HepG2 (cell line): ENCODE results near the gene MAN2A2. TPM values are rescaled to one million over a fixed set of nuclear protein-coding genes. Genes with fewer than 3 reads are reported as not detected.
A peak's percentile ranks its signal among the peaks of the same experiment; 100 is the strongest.

Experiments used
- CCAR2 ChIP-seq: fragments of 200-400 bp; formaldehyde crosslinking; optimal IDR thresholded peaks from 2 replicates; pipeline ENCODE3; 2018; ENCODE audit warnings: low read depth, mild to moderate bottlenecking, low read length, moderate library complexity
- DPF2 ChIP-seq: sonication (generic); formaldehyde crosslinking; IDR thresholded peaks from 2 replicates; pipeline ENCODE4 v1.4.0; 2020; ENCODE audit warnings: mild to moderate bottlenecking, low read depth, missing genetic modification reagents, borderline replicate concordance
- HES4 ChIP-seq: sonication (generic); formaldehyde crosslinking; IDR thresholded peaks from 2 replicates; pipeline ENCODE4 v1.9.0; 2021; ENCODE audit warnings: mild to moderate bottlenecking, missing genetic modification reagents, borderline replicate concordance
- HMG20A ChIP-seq: IDR thresholded peaks from 2 replicates; pipeline ENCODE4 v1.6.1; 2016; ENCODE audit warnings: borderline replicate concordance
- KAT7 ChIP-seq: IDR thresholded peaks from 2 replicates; pipeline ENCODE4 v1.6.1; 2018; ENCODE audit warnings: borderline replicate concordance, missing compliant biosample characterization
- MXI1 ChIP-seq: IDR thresholded peaks from 3 replicates; pipeline ENCODE4 v1.6.1; 2012; ENCODE audit warnings: low read depth, low read length, inconsistent platforms, borderline replicate concordance
- TBX3 ChIP-seq: fragments of 450-650 bp; IDR thresholded peaks from 2 replicates; pipeline ENCODE4 v1.6.1; 2017; ENCODE audit warnings: antibody characterized with exemption, mild to moderate bottlenecking, inconsistent platforms, borderline replicate concordance
- ZNF446 ChIP-seq: sonication (generic); formaldehyde crosslinking; IDR thresholded peaks from 2 replicates; pipeline ENCODE4 v1.5.0; 2020; ENCODE audit warnings: mild to moderate bottlenecking, missing genetic modification reagents
- ZNF615 ChIP-seq: sonication (generic); formaldehyde crosslinking; IDR thresholded peaks from 2 replicates; pipeline ENCODE4 v1.5.0; 2020; ENCODE audit warnings: mild to moderate bottlenecking, missing genetic modification reagents, borderline replicate concordance
- ZNF75D ChIP-seq: sonication (generic); formaldehyde crosslinking; IDR thresholded peaks from 2 replicates; pipeline ENCODE4 v1.8.1; 2023; ENCODE audit warnings: missing genetic modification reagents, mild to moderate bottlenecking, borderline replicate concordance
- ZNF816 ChIP-seq: sonication (generic); formaldehyde crosslinking; IDR thresholded peaks from 2 replicates; pipeline ENCODE4 v1.8.0; 2022; ENCODE audit warnings: missing genetic modification reagents, mild to moderate bottlenecking, borderline replicate concordance
- polyA plus RNA-seq, 8 experiments: library from polyadenylated mRNA; depleted of rRNA in 3 of 8; stranded (reverse) in 7 of 8; unstranded in 1 of 8; fragments of >200 nt; fragmentation: Illumina TruSeq in 4 of 8; extraction: Trizol in 4 of 8; gene quantifications; 2 replicates each; pipeline versions ENCODE4 v1.2.1 to v1.2.3, GENCODE V29; 2011 to 2016; ENCODE audit warnings: low read depth in 4 of 8, missing spikeins in 1 of 8, mixed read lengths in 1 of 8; ENCODE audit not compliant: insufficient read depth in 1 of 8
- total RNA-seq, 5 experiments: library from RNA; depleted of rRNA; stranded (reverse); fragments of >200 nt; fragmentation: Illumina TruSeq; extraction: Trizol; gene quantifications; 2 replicates each; pipeline ENCODE4 v1.2.3, GENCODE V29; 2016; ENCODE audit warnings: low read depth in 1 of 5
- TF ChIP-seq, protein P1 (sequence below): sonication (generic); formaldehyde crosslinking; IDR thresholded peaks from 2 replicates; pipeline ENCODE4 v1.5.0; 2020; ENCODE audit warnings: mild to moderate bottlenecking, missing genetic modification reagents, borderline replicate concordance
- TF ChIP-seq, protein P2 (sequence below): sonication (generic); formaldehyde crosslinking; IDR thresholded peaks from 2 replicates; pipeline ENCODE4 v1.9.0; 2021; ENCODE audit warnings: missing genetic modification reagents, borderline replicate concordance
- TF ChIP-seq, protein P3 (sequence below): sonication (generic); formaldehyde crosslinking; IDR thresholded peaks from 2 replicates; pipeline ENCODE4 v1.5.1; 2020; ENCODE audit warnings: mild to moderate bottlenecking, moderate library complexity, missing genetic modification reagents
- TF ChIP-seq, protein P4 (sequence below): sonication (generic); formaldehyde crosslinking; IDR thresholded peaks from 2 replicates; pipeline ENCODE4 v1.4.0; 2020; ENCODE audit warnings: missing genetic modification reagents, borderline replicate concordance

The MAN2A2 gene
- total and polyA plus RNA-seq, 2 of the 13 experiments (the other 11 are each of a cell fraction or from before 2014, with no cell fraction given), result 17.5 to 51.5 TPM

- TF ChIP-seq, protein P1, sequence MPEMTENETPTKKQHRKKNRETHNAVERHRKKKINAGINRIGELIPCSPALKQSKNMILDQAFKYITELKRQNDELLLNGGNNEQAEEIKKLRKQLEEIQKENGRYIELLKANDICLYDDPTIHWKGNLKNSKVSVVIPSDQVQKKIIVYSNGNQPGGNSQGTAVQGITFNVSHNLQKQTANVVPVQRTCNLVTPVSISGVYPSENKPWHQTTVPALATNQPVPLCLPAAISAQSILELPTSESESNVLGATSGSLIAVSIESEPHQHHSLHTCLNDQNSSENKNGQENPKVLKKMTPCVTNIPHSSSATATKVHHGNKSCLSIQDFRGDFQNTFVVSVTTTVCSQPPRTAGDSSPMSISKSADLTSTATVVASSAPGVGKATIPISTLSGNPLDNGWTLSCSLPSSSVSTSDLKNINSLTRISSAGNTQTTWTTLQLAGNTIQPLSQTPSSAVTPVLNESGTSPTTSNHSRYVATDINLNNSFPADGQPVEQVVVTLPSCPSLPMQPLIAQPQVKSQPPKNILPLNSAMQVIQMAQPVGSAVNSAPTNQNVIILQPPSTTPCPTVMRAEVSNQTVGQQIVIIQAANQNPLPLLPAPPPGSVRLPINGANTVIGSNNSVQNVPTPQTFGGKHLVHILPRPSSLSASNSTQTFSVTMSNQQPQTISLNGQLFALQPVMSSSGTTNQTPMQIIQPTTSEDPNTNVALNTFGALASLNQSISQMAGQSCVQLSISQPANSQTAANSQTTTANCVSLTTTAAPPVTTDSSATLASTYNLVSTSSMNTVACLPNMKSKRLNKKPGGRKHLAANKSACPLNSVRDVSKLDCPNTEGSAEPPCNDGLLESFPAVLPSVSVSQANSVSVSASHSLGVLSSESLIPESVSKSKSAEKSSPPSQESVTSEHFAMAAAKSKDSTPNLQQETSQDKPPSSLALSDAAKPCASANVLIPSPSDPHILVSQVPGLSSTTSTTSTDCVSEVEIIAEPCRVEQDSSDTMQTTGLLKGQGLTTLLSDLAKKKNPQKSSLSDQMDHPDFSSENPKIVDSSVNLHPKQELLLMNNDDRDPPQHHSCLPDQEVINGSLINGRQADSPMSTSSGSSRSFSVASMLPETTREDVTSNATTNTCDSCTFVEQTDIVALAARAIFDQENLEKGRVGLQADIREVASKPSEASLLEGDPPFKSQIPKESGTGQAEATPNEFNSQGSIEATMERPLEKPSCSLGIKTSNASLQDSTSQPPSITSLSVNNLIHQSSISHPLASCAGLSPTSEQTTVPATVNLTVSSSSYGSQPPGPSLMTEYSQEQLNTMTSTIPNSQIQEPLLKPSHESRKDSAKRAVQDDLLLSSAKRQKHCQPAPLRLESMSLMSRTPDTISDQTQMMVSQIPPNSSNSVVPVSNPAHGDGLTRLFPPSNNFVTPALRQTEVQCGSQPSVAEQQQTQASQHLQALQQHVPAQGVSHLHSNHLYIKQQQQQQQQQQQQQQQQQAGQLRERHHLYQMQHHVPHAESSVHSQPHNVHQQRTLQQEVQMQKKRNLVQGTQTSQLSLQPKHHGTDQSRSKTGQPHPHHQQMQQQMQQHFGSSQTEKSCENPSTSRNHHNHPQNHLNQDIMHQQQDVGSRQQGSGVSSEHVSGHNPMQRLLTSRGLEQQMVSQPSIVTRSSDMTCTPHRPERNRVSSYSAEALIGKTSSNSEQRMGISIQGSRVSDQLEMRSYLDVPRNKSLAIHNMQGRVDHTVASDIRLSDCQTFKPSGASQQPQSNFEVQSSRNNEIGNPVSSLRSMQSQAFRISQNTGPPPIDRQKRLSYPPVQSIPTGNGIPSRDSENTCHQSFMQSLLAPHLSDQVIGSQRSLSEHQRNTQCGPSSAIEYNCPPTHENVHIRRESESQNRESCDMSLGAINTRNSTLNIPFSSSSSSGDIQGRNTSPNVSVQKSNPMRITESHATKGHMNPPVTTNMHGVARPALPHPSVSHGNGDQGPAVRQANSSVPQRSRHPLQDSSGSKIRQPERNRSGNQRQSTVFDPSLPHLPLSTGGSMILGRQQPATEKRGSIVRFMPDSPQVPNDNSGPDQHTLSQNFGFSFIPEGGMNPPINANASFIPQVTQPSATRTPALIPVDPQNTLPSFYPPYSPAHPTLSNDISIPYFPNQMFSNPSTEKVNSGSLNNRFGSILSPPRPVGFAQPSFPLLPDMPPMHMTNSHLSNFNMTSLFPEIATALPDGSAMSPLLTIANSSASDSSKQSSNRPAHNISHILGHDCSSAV (CRISPR knock-in tag), result no peak
- TF ChIP-seq, protein P2, sequence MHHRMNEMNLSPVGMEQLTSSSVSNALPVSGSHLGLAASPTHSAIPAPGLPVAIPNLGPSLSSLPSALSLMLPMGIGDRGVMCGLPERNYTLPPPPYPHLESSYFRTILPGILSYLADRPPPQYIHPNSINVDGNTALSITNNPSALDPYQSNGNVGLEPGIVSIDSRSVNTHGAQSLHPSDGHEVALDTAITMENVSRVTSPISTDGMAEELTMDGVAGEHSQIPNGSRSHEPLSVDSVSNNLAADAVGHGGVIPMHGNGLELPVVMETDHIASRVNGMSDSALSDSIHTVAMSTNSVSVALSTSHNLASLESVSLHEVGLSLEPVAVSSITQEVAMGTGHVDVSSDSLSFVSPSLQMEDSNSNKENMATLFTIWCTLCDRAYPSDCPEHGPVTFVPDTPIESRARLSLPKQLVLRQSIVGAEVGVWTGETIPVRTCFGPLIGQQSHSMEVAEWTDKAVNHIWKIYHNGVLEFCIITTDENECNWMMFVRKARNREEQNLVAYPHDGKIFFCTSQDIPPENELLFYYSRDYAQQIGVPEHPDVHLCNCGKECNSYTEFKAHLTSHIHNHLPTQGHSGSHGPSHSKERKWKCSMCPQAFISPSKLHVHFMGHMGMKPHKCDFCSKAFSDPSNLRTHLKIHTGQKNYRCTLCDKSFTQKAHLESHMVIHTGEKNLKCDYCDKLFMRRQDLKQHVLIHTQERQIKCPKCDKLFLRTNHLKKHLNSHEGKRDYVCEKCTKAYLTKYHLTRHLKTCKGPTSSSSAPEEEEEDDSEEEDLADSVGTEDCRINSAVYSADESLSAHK, result no peak
- TF ChIP-seq HMG20A (CRISPR knock-in tag) (peak; percentile 99), ZNF615 (CRISPR knock-in tag) (no peak), TBX3 (peak; percentile 97), HES4 (no peak; the same call in 1 of the 2 replicates), CCAR2 (peak; percentile 83), ZNF446 (CRISPR knock-in tag) (no peak), ZNF75D (CRISPR knock-in tag) (no peak), MXI1 (peak; percentile 71; the same call in 1 of the 3 replicates), KAT7 (CRISPR knock-in tag) (peak; percentile 90), ZNF816 (CRISPR knock-in tag) (peak; percentile 97), DPF2 (CRISPR knock-in tag) (peak; percentile 99)
- TF ChIP-seq, protein P3, sequence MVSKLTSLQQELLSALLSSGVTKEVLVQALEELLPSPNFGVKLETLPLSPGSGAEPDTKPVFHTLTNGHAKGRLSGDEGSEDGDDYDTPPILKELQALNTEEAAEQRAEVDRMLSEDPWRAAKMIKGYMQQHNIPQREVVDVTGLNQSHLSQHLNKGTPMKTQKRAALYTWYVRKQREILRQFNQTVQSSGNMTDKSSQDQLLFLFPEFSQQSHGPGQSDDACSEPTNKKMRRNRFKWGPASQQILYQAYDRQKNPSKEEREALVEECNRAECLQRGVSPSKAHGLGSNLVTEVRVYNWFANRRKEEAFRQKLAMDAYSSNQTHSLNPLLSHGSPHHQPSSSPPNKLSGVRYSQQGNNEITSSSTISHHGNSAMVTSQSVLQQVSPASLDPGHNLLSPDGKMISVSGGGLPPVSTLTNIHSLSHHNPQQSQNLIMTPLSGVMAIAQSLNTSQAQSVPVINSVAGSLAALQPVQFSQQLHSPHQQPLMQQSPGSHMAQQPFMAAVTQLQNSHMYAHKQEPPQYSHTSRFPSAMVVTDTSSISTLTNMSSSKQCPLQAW, result peak; percentile 87
- TF ChIP-seq, protein P4, sequence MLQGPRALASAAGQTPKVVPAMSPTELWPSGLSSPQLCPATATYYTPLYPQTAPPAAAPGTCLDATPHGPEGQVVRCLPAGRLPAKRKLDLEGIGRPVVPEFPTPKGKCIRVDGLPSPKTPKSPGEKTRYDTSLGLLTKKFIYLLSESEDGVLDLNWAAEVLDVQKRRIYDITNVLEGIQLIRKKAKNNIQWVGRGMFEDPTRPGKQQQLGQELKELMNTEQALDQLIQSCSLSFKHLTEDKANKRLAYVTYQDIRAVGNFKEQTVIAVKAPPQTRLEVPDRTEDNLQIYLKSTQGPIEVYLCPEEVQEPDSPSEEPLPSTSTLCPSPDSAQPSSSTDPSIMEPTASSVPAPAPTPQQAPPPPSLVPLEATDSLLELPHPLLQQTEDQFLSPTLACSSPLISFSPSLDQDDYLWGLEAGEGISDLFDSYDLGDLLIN (CRISPR knock-in tag), result no peak
These were observed 29.0 kb upstream of the MAN2A2 start (continued) for GRCh38 chr15:90873998-90874605.
